Right lobe of liver (tissue), 4 donors: ENCODE measurements around the gene EPN1.

Experiments used
- POLR2A ChIP-seq: fragments of 450-650 bp; IDR thresholded peaks from one replicate; pipeline ENCODE4 v1.6.1; 2017; ENCODE audit warnings: antibody characterized with exemption, mild to moderate bottlenecking
- TF ChIP-seq, protein P1 (sequence below), 4 donors: fragments of 200-600 bp in 3 of 4; fragments of 450-650 bp in 1 of 4; IDR thresholded peaks; one replicate each; pipeline versions ENCODE4 v1.5.1 to v1.8.0; 2016 to 2022; ENCODE audit warnings: antibody characterized with exemption in 4 of 4, mild to moderate bottlenecking in 2 of 4
- donor health status: DM: no; HTN: no; CAD: no.
- donor health status: DM: no; HTN: no; CAD: no.
- donor health status: DM: no; HTN: yes; CAD: no.

- TF ChIP-seq POLR2A: no peak
- TF ChIP-seq, protein P1, sequence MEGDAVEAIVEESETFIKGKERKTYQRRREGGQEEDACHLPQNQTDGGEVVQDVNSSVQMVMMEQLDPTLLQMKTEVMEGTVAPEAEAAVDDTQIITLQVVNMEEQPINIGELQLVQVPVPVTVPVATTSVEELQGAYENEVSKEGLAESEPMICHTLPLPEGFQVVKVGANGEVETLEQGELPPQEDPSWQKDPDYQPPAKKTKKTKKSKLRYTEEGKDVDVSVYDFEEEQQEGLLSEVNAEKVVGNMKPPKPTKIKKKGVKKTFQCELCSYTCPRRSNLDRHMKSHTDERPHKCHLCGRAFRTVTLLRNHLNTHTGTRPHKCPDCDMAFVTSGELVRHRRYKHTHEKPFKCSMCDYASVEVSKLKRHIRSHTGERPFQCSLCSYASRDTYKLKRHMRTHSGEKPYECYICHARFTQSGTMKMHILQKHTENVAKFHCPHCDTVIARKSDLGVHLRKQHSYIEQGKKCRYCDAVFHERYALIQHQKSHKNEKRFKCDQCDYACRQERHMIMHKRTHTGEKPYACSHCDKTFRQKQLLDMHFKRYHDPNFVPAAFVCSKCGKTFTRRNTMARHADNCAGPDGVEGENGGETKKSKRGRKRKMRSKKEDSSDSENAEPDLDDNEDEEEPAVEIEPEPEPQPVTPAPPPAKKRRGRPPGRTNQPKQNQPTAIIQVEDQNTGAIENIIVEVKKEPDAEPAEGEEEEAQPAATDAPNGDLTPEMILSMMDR (IDR thresholded peaks at IDR 0.05): no peak
Observed at GRCh38 chr19:55643887-55644176, 31.2 kb upstream of the EPN1 start.
